Neural cell (in vitro differentiated cells): ENCODE measurements around the gene RFWD3.

Source experiments
- CTCF ChIP-seq: fragments of 450-650 bp; IDR thresholded peaks from 2 replicates; pipeline ENCODE4 v1.5.1; 2014; ENCODE audit warnings: antibody characterized with exemption, mild to moderate bottlenecking, moderate library complexity; ENCODE audit not compliant: poor library complexity, severe bottlenecking
- EP300 ChIP-seq: fragments of 450-650 bp; conservative IDR thresholded peaks from 2 replicates; pipeline ENCODE4 v1.6.1; 2014; ENCODE audit warnings: antibody characterized with exemption, mild to moderate bottlenecking, moderate library complexity; ENCODE audit not compliant: poor library complexity, severe bottlenecking
- EZH2 ChIP-seq: fragments of 200-600, 300-800 bp; shearing (Covaris generic), sonication (generic); IDR thresholded peaks from 2 replicates; pipeline ENCODE4 v1.6.1; 2014; ENCODE audit warnings: antibody characterized with exemption, low read length, borderline replicate concordance, mild to moderate bottlenecking; ENCODE audit not compliant: insufficient read depth, poor library complexity, severe bottlenecking
- MXI1 ChIP-seq: fragments of 450-650 bp; conservative IDR thresholded peaks from 2 replicates; pipeline ENCODE4 v1.6.1; 2014; ENCODE audit warnings: antibody characterized with exemption, mild to moderate bottlenecking; ENCODE audit not compliant: poor library complexity, severe bottlenecking
- POLR2AphosphoS5 ChIP-seq: IDR thresholded peaks from 2 replicates; pipeline ENCODE4 v1.6.1; 2012
- RAD21 ChIP-seq: fragments of 450-650 bp; conservative IDR thresholded peaks from 2 replicates; pipeline ENCODE4 v1.6.1; 2014; ENCODE audit warnings: antibody characterized with exemption, mild to moderate bottlenecking, moderate library complexity
- REST ChIP-seq: IDR thresholded peaks from 2 replicates; pipeline ENCODE4 v1.6.1; 2012; ENCODE audit warnings: borderline replicate concordance
- SMC3 ChIP-seq: fragments of 450-650 bp; conservative IDR thresholded peaks from 2 replicates; pipeline ENCODE4 v1.6.1; 2014; ENCODE audit warnings: antibody characterized with exemption, mild to moderate bottlenecking, moderate library complexity; ENCODE audit not compliant: poor library complexity
- TAF1 ChIP-seq: IDR thresholded peaks from 2 replicates; pipeline ENCODE4 v1.6.1; 2012; ENCODE audit warnings: low read depth

GRCh38 chr16:74605746-74606520, 60.7 kb downstream of the RFWD3 start:
- TF ChIP-seq CTCF: no peak
- TF ChIP-seq POLR2AphosphoS5: no peak
- no peak for TF ChIP-seq EP300
- no peak for TF ChIP-seq REST
- no peak for TF ChIP-seq EZH2
- TF ChIP-seq TAF1: no peak
- no peak for TF ChIP-seq RAD21
- TF ChIP-seq SMC3: no peak
- TF ChIP-seq MXI1: no peak
